Heart right ventricle (tissue), 16 donors: ENCODE data around the gene SLC5A2. TPM values are rescaled to one million over a fixed set of nuclear protein-coding genes. Genes with fewer than 3 reads are reported as not detected.
A peak's percentile ranks its signal among the peaks of the same experiment; 100 is the strongest.

Experiments
- ATAC-seq, 8 donors: fragments of 200-7000 bp; cut with Tn5 transposase; one replicate each; pipeline ENCODE4 v1.9.1; 2020; ENCODE audit warnings: mild to moderate bottlenecking in 8 of 8, moderate library complexity in 8 of 8, moderate number of reproducible peaks in 1 of 8
- DNase-seq, 2 donors: peaks; one replicate each; pipeline ENCODE4 v3.0.0-alpha.2; 2020
- H3K27ac ChIP-seq, 10 donors: fragments of 200-600 bp; sonication (generic) in 2 of 10; one replicate each; pipeline versions ENCODE4 v1.5.0 to v1.8.0; 2020 to 2022; ENCODE audit warnings: mild to moderate bottlenecking in 3 of 10
- H3K27me3 ChIP-seq, 7 donors: fragments of 200-600 bp; one replicate each; pipeline ENCODE4 v1.8.0; 2021 to 2022; ENCODE audit warnings: mild to moderate bottlenecking in 2 of 7
- H3K36me3 ChIP-seq, 9 donors: fragments of 200-600 bp; sonication (generic) in 1 of 9; one replicate each; pipeline versions ENCODE4 v1.5.0 to v1.8.0; 2020 to 2022; ENCODE audit warnings: mild to moderate bottlenecking in 2 of 9
- H3K4me1 ChIP-seq, 9 donors: fragments of 200-600 bp; sonication (generic) in 1 of 9; one replicate each; pipeline versions ENCODE4 v1.5.0 to v1.8.0; 2020 to 2022; ENCODE audit warnings: mild to moderate bottlenecking in 4 of 9
- H3K4me3 ChIP-seq, 10 donors: fragments of 200-600 bp; sonication (generic) in 2 of 10; one replicate each; pipeline versions ENCODE4 v1.5.0 to v1.8.0; 2020 to 2022; ENCODE audit warnings: mild to moderate bottlenecking in 7 of 10, moderate library complexity in 2 of 10
- H3K9me3 ChIP-seq, 11 donors: fragments of 200-600 bp in 10 of 11; sonication (generic) in 2 of 11; one replicate each; pipeline versions ENCODE4 v1.5.0 to v1.8.0; 2013 to 2022; ENCODE audit warnings: mild to moderate bottlenecking in 2 of 11, control low read depth in 1 of 11, moderate library complexity in 1 of 11
- CTCF ChIP-seq, 9 donors: fragments of 200-600 bp; sonication (generic) in 2 of 9; IDR thresholded peaks; one replicate each; pipeline versions ENCODE4 v1.5.0 to v1.8.0; 2021 to 2022; ENCODE audit warnings: antibody characterized with exemption in 9 of 9, mild to moderate bottlenecking in 5 of 9, moderate library complexity in 1 of 9
- WGBS, 2 donors: extraction: QIAGEN DNeasy Blood & Tissue Kit; methylation state at CpG; one replicate each; pipeline ENCODE4 v1.1.7; 2013; ENCODE audit warnings: inconsistent platforms in 1 of 2; 5-methylcytosine and 5-hydroxymethylcytosine counted together
- intact Hi-C, 10 donors: fragments of 100-400 bp; cut with DNase I; formaldehyde crosslinking; loops; one replicate each; pipeline versions ENCODE4 v1.11.1 to v1.14.2; 2022
- polyA plus RNA-seq, 2 donors: library from polyadenylated mRNA; stranded (reverse); fragments of 200-250 nt; gene quantifications; one replicate each; pipeline ENCODE4 v1.2.3, GENCODE V29; 2013
- total RNA-seq, 10 donors: library from RNA; stranded (reverse); fragmentation: NEBNext Ultra II Directional in 3 of 10; extraction: Animal tissue kit (Norgen Biotek cat#: 25700) in 3 of 10; gene quantifications; one replicate each; pipeline versions ENCODE4 v1.2.1 to v1.2.4, GENCODE V29; 2021 to 2023
- donor health status: Arrhythmogenic right ventricular cardiomyopathy.
- donor health status: ischemic (EF 13 %, LVEDD 7.1; RV severe dilation, severe dysfunction).
- donor health status: healthy with polysubstance abuse.
- donor health status: DM: no; HTN: yes; CAD: no.
- donor health status: DM: no; HTN: no; CAD: no.
- donor health status: ischemic (EF 25% LVEDD 6.9; RV normal size, moderate dysfunction).
- donor health status: ischemic (EF 25% LVEDD 5.7; RV mildly dilated, moderate dysfunction).
- donor health status: healthy.
- donor health status: DM: yes; HTN: yes; CAD: no.
- donor health status: Ischemic cardiomyopathy.
- donor health status: ischemic (EF 35%, LVEDD 5.7; RV mildly dilated, moderate dysfunction).
- donor health status: nonischemic (EF 11% LVEDD 7.7; RV severe dilation, severe dysfunction).
- donor health status: DM: yes; HTN: yes; CAD: no.
- donor health status: PGD.
- donor health status: ischemic (EF 29% LVEDD 5.4; RV normal size, mild dysfunction).
- donor health status: nonischemic (EF 23%, LVEDD 6.1; RV moderate dilation, normal function).

Gene SLC5A2
- total and polyA plus RNA-seq, 12 donors = 0.77 to 1.9 TPM; not detected in 10

- Histone ChIP-seq H3K27me3 (no peaks in the 10 kb centered on the region), H3K36me3 (peaks cover 0 to 15% (median 0%) of the 10 kb centered on the region in 9 donors), H3K4me3 (peak overlapping the region; percentile 79 to 98 (median 88)), H3K9me3 (no peaks in the 10 kb centered on the region), H3K27ac (peak overlapping the region; percentile 83 to 99 (median 95)), H3K4me1 (peaks cover 5 to 52% (median 46%) of the 10 kb centered on the region in 9 donors)
- no peak for DNase-seq
- no peak for TF ChIP-seq CTCF (IDR thresholded peaks at IDR 0.05)
- ATAC-seq = peak in 7 of 8 donors; percentile 2 to 35 (median 15)
- 10 to 11% methylated on average over 6 of the region's 6 CpGs for WGBS, 2 donors
- intact Hi-C loops = loop anchor here in 7 of 10 donors (1.0 to 10.0 kb wide), 7 partner anchors 36 to 356 kb away; partner anchors contain the start of genes TGFB1I1 (in 4 of the 7) and ARMC5 (in 1 of the 7)
Observed at GRCh38 chr16:31508706-31509195, 25.8 kb downstream of the SLC5A2 start.

- Histone ChIP-seq H3K36me3 (no peaks in the 10 kb centered on the region), H3K27ac (no peak overlapping the region), H3K4me1 (peaks cover 3 to 15% (median 11%) of the 10 kb centered on the region in 9 donors), H3K27me3 (peaks cover 0 to 5% (median 0%) of the 10 kb centered on the region in 7 donors), H3K9me3 (no peaks in the 10 kb centered on the region), H3K4me3 (no peak overlapping the region)
- no peak for TF ChIP-seq CTCF (IDR thresholded peaks at IDR 0.05)
- 71 to 79% methylated on average over 6 of the region's 6 CpGs for WGBS, 2 donors
- ATAC-seq (no peak), DNase-seq (no peak)
- intact Hi-C loops = no loop called here
Observed at GRCh38 chr16:31513126-31513525, 30.2 kb downstream of the SLC5A2 start.

- no peaks in the 10 kb centered on the region for H3K36me3 ChIP-seq
- TF ChIP-seq CTCF (IDR thresholded peaks at IDR 0.05) = no peak
- no peak for DNase-seq
- H3K4me3 ChIP-seq = no peak overlapping the region
- no peaks in the 10 kb centered on the region for H3K9me3 ChIP-seq
- intact Hi-C loops = no loop called here
- peaks cover 0 to 10% (median 0%) of the 10 kb centered on the region in 7 donors for H3K27me3 ChIP-seq
- H3K27ac ChIP-seq = no peak overlapping the region
- no peak for ATAC-seq
- peaks cover 3 to 13% (median 9%) of the 10 kb centered on the region in 9 donors for H3K4me1 ChIP-seq
Observed at GRCh38 chr16:31513884-31514283, 31.0 kb downstream of the SLC5A2 start.

- 79 to 84% methylated on average over 4 of the region's 4 CpGs for WGBS, 2 donors
Observed at GRCh38 chr16:31517800-31518402, 35.0 kb downstream of the SLC5A2 start.

More at GRCh38 chr16:31517800-31518402, 35.0 kb downstream of the SLC5A2 start:
- Histone ChIP-seq H3K36me3 (no peaks in the 10 kb centered on the region), H3K4me1 (no peaks in the 10 kb centered on the region), H3K9me3 (no peaks in the 10 kb centered on the region), H3K27ac (no peak overlapping the region), H3K27me3 (peaks cover 0 to 10% (median 0%) of the 10 kb centered on the region in 7 donors), H3K4me3 (no peak overlapping the region)
- ATAC-seq (no peak), DNase-seq (no peak)
- no peak for TF ChIP-seq CTCF (IDR thresholded peaks at IDR 0.05)
- intact Hi-C loops = no loop called here
